Suprapubic skin (tissue), 4 donors: Measurements from ENCODE around the gene MTMR3.

ENCODE experiments used
- CTCF ChIP-seq, 2 donors: fragments of 200-600 bp in 1 of 2; fragments of 450-650 bp in 1 of 2; sonication (generic) in 1 of 2; IDR thresholded peaks; one replicate each; pipeline ENCODE4 v1.5.1; 2016 to 2019; ENCODE audit warnings: antibody characterized with exemption in 2 of 2, mild to moderate bottlenecking in 1 of 2, moderate library complexity in 1 of 2
- EP300 ChIP-seq: sonication (generic); formaldehyde crosslinking; IDR thresholded peaks from one replicate; pipeline ENCODE4 v1.6.1; 2017; ENCODE audit warnings: antibody characterized with exemption
- POLR2A ChIP-seq, 2 donors: fragments of 450-650 bp; IDR thresholded peaks; one replicate each; pipeline ENCODE4 v1.6.1; 2017; ENCODE audit warnings: antibody characterized with exemption in 2 of 2, mild to moderate bottlenecking in 2 of 2, moderate library complexity in 2 of 2
- POLR2AphosphoS5 ChIP-seq, 3 donors: sonication (generic); formaldehyde crosslinking; IDR thresholded peaks; one replicate each; pipeline ENCODE4 v1.6.1; 2017; ENCODE audit warnings: antibody characterized with exemption in 3 of 3

GRCh38 chr22:29872989-29873388, 10.0 kb upstream of the MTMR3 start:
- TF ChIP-seq CTCF (IDR thresholded peaks at IDR 0.05) (no peak), POLR2A (IDR thresholded peaks at IDR 0.05) (no peak), POLR2AphosphoS5 (IDR thresholded peaks at IDR 0.05) (no peak), EP300 (no peak)
